ENCODE data around the gene RAB38.

The RAB38 gene

DNA sequence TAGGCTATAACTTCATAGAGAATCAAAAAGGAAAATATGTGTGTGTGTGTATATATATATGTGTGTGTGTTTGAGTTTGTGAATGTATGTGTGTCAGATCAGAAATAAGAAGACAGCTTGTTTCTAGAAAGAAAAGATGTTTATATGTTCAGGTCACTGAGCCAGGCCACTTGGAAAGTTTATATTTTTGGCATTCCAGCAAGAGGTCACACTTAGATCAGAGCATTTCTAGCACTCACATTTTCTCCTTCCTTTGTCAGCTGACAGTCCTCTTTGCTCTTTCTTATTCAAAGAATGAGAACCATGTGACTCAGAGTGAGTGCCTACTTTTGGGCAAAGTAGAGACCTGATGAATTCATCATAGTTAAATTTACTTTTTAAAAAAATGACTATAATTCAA is 22.9 kb downstream of the RAB38 start:
- Histone ChIP-seq H3K9ac (ENCODE audit: low read depth in 1 of 2, low read length in 2 of 2) (no peak overlapping the region), H3K27me3 (ENCODE audit: control insufficient read depth in 2 of 2, insufficient read depth in 2 of 2, low read length in 2 of 2) (no peaks in the 10 kb centered on the region), H3K36me3 (ENCODE audit: control insufficient read depth in 2 of 2, insufficient read depth in 2 of 2, low read length in 2 of 2) (no peaks in the 10 kb centered on the region), H3K27ac (ENCODE audit: low read depth in 2 of 2, low read length in 2 of 2) (no peak overlapping the region), H3K4me1 (ENCODE audit: control insufficient read depth in 2 of 2, insufficient read depth in 2 of 2, low read length in 2 of 2) (no peaks in the 10 kb centered on the region), H3K9me3 (ENCODE audit: control insufficient read depth in 2 of 2, low read length in 2 of 2) (no peaks in the 10 kb centered on the region), H3K4me3 (ENCODE audit: low read length in 2 of 2) (no peak overlapping the region)

DNA sequence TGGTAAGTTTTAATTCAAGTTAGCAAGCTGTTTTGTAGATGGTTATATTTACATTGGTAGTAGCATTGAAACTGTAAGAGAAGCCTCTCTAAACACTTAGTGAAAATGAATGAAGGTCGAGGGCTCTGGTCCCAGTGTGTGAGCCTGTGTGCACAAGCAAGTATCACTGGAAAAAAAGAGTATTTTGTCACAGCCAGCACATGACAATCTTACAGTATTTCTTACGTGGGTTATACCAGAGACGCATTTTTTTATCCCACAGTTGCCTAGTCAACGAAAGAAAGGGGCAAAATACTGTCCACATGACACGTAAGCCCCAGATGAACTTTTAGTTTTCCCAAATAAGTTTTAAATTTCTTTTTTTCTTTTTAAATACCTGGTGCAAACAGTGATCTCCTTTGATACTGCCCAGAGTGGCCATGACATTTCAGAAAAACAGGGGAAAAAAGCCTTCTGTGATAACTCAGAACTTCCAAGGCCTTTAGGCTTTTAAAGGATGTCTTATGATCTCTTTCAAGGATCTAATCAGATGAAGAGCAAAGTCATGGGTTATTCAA is 23.5 kb downstream of the RAB38 start:
- no peak overlapping the region for H3K9ac ChIP-seq (ENCODE audit: low read depth in 1 of 2, low read length in 2 of 2)
- no peak overlapping the region for H3K4me3 ChIP-seq (ENCODE audit: low read length in 2 of 2)
- H3K4me1 ChIP-seq (ENCODE audit: control insufficient read depth in 2 of 2, insufficient read depth in 2 of 2, low read length in 2 of 2): no peaks in the 10 kb centered on the region
- H3K36me3 ChIP-seq (ENCODE audit: control insufficient read depth in 2 of 2, insufficient read depth in 2 of 2, low read length in 2 of 2): no peaks in the 10 kb centered on the region
- no peak overlapping the region for H3K27ac ChIP-seq (ENCODE audit: low read depth in 2 of 2, low read length in 2 of 2)
- H3K9me3 ChIP-seq (ENCODE audit: control insufficient read depth in 2 of 2, low read length in 2 of 2): no peaks in the 10 kb centered on the region
- no peaks in the 10 kb centered on the region for H3K27me3 ChIP-seq (ENCODE audit: control insufficient read depth in 2 of 2, insufficient read depth in 2 of 2, low read length in 2 of 2)

- H3K27me3 ChIP-seq (ENCODE audit: control insufficient read depth in 2 of 2, insufficient read depth in 2 of 2, low read length in 2 of 2): no peaks in the 10 kb centered on the region
These were observed 29.1 kb downstream of the RAB38 start for GRCh38 chr11:88146106-88146505.

GRCh38 chr11:88139865-88140264 is 35.4 kb downstream of the RAB38 start:
- Histone ChIP-seq H3K36me3 (ENCODE audit: control insufficient read depth in 2 of 2, insufficient read depth in 2 of 2, low read length in 2 of 2) (no peaks in the 10 kb centered on the region), H3K4me3 (ENCODE audit: low read length in 2 of 2) (no peak overlapping the region), H3K27me3 (ENCODE audit: control insufficient read depth in 2 of 2, insufficient read depth in 2 of 2, low read length in 2 of 2) (no peaks in the 10 kb centered on the region), H3K9ac (ENCODE audit: low read depth in 1 of 2, low read length in 2 of 2) (no peak overlapping the region), H3K27ac (ENCODE audit: low read depth in 2 of 2, low read length in 2 of 2) (no peak overlapping the region), H3K4me1 (ENCODE audit: control insufficient read depth in 2 of 2, insufficient read depth in 2 of 2, low read length in 2 of 2) (no peaks in the 10 kb centered on the region), H3K9me3 (ENCODE audit: control insufficient read depth in 2 of 2, low read length in 2 of 2) (no peaks in the 10 kb centered on the region)

More at GRCh38 chr11:88146106-88146505, 29.1 kb downstream of the RAB38 start:
- H3K4me3 ChIP-seq (ENCODE audit: low read length in 2 of 2): no peak overlapping the region
- no peaks in the 10 kb centered on the region for H3K4me1 ChIP-seq (ENCODE audit: control insufficient read depth in 2 of 2, insufficient read depth in 2 of 2, low read length in 2 of 2)
- H3K27ac ChIP-seq (ENCODE audit: low read depth in 2 of 2, low read length in 2 of 2): no peak overlapping the region
- H3K9ac ChIP-seq (ENCODE audit: low read depth in 1 of 2, low read length in 2 of 2): no peak overlapping the region
- no peaks in the 10 kb centered on the region for H3K9me3 ChIP-seq (ENCODE audit: control insufficient read depth in 2 of 2, low read length in 2 of 2)
- no peaks in the 10 kb centered on the region for H3K36me3 ChIP-seq (ENCODE audit: control insufficient read depth in 2 of 2, insufficient read depth in 2 of 2, low read length in 2 of 2)

GRCh38 chr11:88131764-88132470 is 43.3 kb downstream of the RAB38 start:
- Histone ChIP-seq H3K9me3 (ENCODE audit: control insufficient read depth in 2 of 2, low read length in 2 of 2) (no peaks in the 10 kb centered on the region), H3K36me3 (ENCODE audit: control insufficient read depth in 2 of 2, insufficient read depth in 2 of 2, low read length in 2 of 2) (no peaks in the 10 kb centered on the region), H3K4me3 (ENCODE audit: low read length in 2 of 2) (no peak overlapping the region), H3K9ac (ENCODE audit: low read depth in 1 of 2, low read length in 2 of 2) (no peak overlapping the region), H3K27ac (ENCODE audit: low read depth in 2 of 2, low read length in 2 of 2) (no peak overlapping the region), H3K27me3 (ENCODE audit: control insufficient read depth in 2 of 2, insufficient read depth in 2 of 2, low read length in 2 of 2) (no peaks in the 10 kb centered on the region), H3K4me1 (ENCODE audit: control insufficient read depth in 2 of 2, insufficient read depth in 2 of 2, low read length in 2 of 2) (no peaks in the 10 kb centered on the region)

DNA sequence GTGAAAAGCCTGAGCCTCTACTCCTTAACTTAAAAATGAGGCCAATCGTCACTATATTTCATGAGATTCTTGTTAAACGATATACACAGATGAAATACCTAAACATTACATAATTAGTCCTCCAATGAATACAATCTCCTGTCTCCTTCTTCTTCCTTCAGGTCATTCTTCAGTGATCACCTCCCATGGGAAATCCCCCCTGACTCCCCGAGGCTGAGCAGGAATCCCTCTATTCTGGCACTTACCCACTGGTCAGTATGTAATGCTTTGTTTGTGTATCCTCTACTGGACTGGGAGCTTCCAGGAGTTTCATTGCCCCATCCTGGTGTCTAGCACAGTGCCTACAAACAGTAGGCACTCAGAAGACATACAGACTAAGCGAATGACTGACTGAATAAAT is 52.3 kb downstream of the RAB38 start:
- H3K4me3 ChIP-seq (ENCODE audit: low read length in 2 of 2): no peak overlapping the region
- no peaks in the 10 kb centered on the region for H3K9me3 ChIP-seq (ENCODE audit: control insufficient read depth in 2 of 2, low read length in 2 of 2)
- no peak overlapping the region for H3K27ac ChIP-seq (ENCODE audit: low read depth in 2 of 2, low read length in 2 of 2)
- H3K27me3 ChIP-seq (ENCODE audit: control insufficient read depth in 2 of 2, insufficient read depth in 2 of 2, low read length in 2 of 2): no peaks in the 10 kb centered on the region
- no peaks in the 10 kb centered on the region for H3K4me1 ChIP-seq (ENCODE audit: control insufficient read depth in 2 of 2, insufficient read depth in 2 of 2, low read length in 2 of 2)
- no peaks in the 10 kb centered on the region for H3K36me3 ChIP-seq (ENCODE audit: control insufficient read depth in 2 of 2, insufficient read depth in 2 of 2, low read length in 2 of 2)
- H3K9ac ChIP-seq (ENCODE audit: low read depth in 1 of 2, low read length in 2 of 2): no peak overlapping the region

DNA sequence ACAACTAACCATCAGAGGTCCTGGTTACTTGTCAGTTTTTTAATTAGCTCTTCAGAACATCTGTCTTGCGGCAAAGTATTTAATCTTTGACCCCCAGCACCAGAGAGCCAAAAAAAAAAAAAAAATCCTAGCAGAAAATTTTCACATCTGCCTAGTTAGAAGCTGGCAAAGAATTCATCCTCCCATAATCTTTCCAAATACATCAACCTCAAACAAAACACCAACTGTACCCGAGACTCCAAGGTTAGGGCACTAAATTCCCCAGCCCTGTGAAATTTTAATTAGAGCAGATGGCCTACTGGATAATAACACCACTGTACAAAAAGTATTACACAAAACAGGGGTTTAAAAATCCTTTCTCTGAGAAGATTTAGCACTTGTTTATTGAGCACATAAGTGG is 55.7 kb downstream of the RAB38 start:
- H3K27me3 ChIP-seq (ENCODE audit: control insufficient read depth in 2 of 2, insufficient read depth in 2 of 2, low read length in 2 of 2): no peaks in the 10 kb centered on the region
- H3K4me1 ChIP-seq (ENCODE audit: control insufficient read depth in 2 of 2, insufficient read depth in 2 of 2, low read length in 2 of 2): no peaks in the 10 kb centered on the region
- no peaks in the 10 kb centered on the region for H3K36me3 ChIP-seq (ENCODE audit: control insufficient read depth in 2 of 2, insufficient read depth in 2 of 2, low read length in 2 of 2)
- no peaks in the 10 kb centered on the region for H3K9me3 ChIP-seq (ENCODE audit: control insufficient read depth in 2 of 2, low read length in 2 of 2)
- H3K4me3 ChIP-seq (ENCODE audit: low read length in 2 of 2): no peak overlapping the region
- H3K9ac ChIP-seq (ENCODE audit: low read depth in 1 of 2, low read length in 2 of 2): no peak overlapping the region
- H3K27ac ChIP-seq (ENCODE audit: low read depth in 2 of 2, low read length in 2 of 2): no peak overlapping the region

- H3K27me3 ChIP-seq (ENCODE audit: control insufficient read depth in 2 of 2, insufficient read depth in 2 of 2, low read length in 2 of 2): no peaks in the 10 kb centered on the region
- no peaks in the 10 kb centered on the region for H3K4me1 ChIP-seq (ENCODE audit: control insufficient read depth in 2 of 2, insufficient read depth in 2 of 2, low read length in 2 of 2)
- H3K27ac ChIP-seq (ENCODE audit: low read depth in 2 of 2, low read length in 2 of 2): no peak overlapping the region
- no peaks in the 10 kb centered on the region for H3K9me3 ChIP-seq (ENCODE audit: control insufficient read depth in 2 of 2, low read length in 2 of 2)
- no peak overlapping the region for H3K9ac ChIP-seq (ENCODE audit: low read depth in 1 of 2, low read length in 2 of 2)
- H3K4me3 ChIP-seq (ENCODE audit: low read length in 2 of 2): no peak overlapping the region
- no peaks in the 10 kb centered on the region for H3K36me3 ChIP-seq (ENCODE audit: control insufficient read depth in 2 of 2, insufficient read depth in 2 of 2, low read length in 2 of 2)
These were observed 57.9 kb downstream of the RAB38 start for GRCh38 chr11:88117281-88117858.

DNA sequence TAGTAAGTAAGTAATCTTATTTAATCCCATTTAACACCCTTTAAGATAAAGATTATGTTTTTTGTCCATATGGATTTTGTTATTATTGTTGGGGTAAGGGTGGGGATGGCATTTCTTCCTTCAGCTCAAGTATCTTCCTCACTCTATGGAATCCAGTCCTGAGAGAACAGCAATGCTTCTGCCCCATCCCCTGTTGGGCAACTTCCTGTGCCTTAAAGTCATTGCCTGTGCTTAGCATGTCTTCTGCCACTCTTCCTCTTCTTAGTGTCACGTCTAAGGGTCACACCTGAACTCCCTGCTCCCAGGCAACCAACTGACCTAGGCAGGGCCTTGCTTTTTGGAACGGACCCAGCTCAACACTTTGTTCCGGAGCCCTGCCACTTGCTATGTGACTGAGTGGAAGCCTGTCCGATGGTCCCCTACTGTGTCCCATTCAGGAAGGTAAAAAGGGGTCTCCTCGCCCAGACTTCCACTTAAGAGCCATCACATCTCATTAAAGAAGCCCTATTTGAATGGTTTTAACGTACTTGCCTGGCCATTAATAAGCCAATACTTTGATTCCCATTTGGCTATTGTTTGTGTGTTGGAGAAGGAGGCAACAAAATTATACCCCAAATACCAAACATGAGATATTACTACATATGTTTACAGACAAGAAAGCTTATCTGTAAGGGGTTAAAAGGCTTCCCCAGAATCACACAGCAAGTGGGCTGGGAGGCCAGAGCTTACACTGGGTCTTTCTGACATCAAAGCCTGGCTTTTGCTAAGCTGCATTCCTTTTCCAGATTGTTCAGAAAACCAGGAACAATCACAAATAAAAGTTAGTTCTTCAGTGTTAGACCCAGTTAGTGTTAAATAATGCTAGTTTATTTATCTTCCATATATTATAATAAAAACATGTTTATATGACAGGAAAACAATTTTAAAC is 59.2 kb downstream of the RAB38 start:
- no peaks in the 10 kb centered on the region for H3K36me3 ChIP-seq (ENCODE audit: control insufficient read depth in 2 of 2, insufficient read depth in 2 of 2, low read length in 2 of 2)
- no peak overlapping the region for H3K4me3 ChIP-seq (ENCODE audit: low read length in 2 of 2)
- no peaks in the 10 kb centered on the region for H3K9me3 ChIP-seq (ENCODE audit: control insufficient read depth in 2 of 2, low read length in 2 of 2)
- no peaks in the 10 kb centered on the region for H3K27me3 ChIP-seq (ENCODE audit: control insufficient read depth in 2 of 2, insufficient read depth in 2 of 2, low read length in 2 of 2)
- no peaks in the 10 kb centered on the region for H3K4me1 ChIP-seq (ENCODE audit: control insufficient read depth in 2 of 2, insufficient read depth in 2 of 2, low read length in 2 of 2)
- H3K9ac ChIP-seq (ENCODE audit: low read depth in 1 of 2, low read length in 2 of 2): no peak overlapping the region
- no peak overlapping the region for H3K27ac ChIP-seq (ENCODE audit: low read depth in 2 of 2, low read length in 2 of 2)

Data from mucosa of rectum (tissue), 2 donors.